Neural progenitor cell (in vitro differentiated cells): ENCODE data around the gene ITLN2.

ENCODE experiments used
- CTCF ChIP-seq: fragments of 200-600 bp; sonication (generic); IDR thresholded peaks from 2 replicates; pipeline ENCODE4 v1.5.1; 2017; ENCODE audit warnings: antibody characterized with exemption, mild to moderate bottlenecking
- EZH2 ChIP-seq: fragments of 200-600 bp; sonication (generic); IDR thresholded peaks from 2 replicates; pipeline ENCODE4 v1.6.1; 2017; ENCODE audit warnings: antibody characterized with exemption, mild to moderate bottlenecking, moderate library complexity

GRCh38 chr1:160971618-160972056 is 17.0 kb upstream of the ITLN2 start:
- TF ChIP-seq CTCF: no peak
- no peak for TF ChIP-seq EZH2
